Thoracic aorta (tissue), 2 donors: ENCODE measurements around the gene ECT2. TPM values are rescaled to one million over a fixed set of nuclear protein-coding genes. Genes with fewer than 3 reads are reported as not detected.
"Not testable (repeated sequence)": the region's sequence is repeated elsewhere in the genome, so short reads cannot be mapped to it uniquely, and the experiment has no call there.

Experiments used
- ATAC-seq: fragments of 150-250 bp; one replicate; pipeline ENCODE4 v1.8.0; 2017; ENCODE audit warnings: low read depth; ENCODE audit not compliant: insufficient number of reproducible peaks, low FRiP score
- DNase-seq: peaks from one replicate; pipeline ENCODE4 v3.0.0-alpha.2; 2020; ENCODE audit warnings: low spot score
- H3K27ac ChIP-seq, 2 donors: fragments of 200-600 bp; sonication (generic); 1 replicate in 1 of 2; 2 replicates in 1 of 2; pipeline ENCODE4 v1.5.1; 2016; ENCODE audit warnings: mild to moderate bottlenecking in 2 of 2, moderate library complexity in 2 of 2
- H3K27me3 ChIP-seq: fragments of 200-600 bp; sonication (generic); replicated peaks from 2 replicates; pipeline ENCODE4 v1.6.0; 2016; ENCODE audit warnings: mild to moderate bottlenecking; ENCODE audit not compliant: insufficient read depth
- H3K36me3 ChIP-seq: fragments of 200-600 bp; sonication (generic); one replicate; pipeline ENCODE4 v1.5.1; 2016
- H3K4me1 ChIP-seq, 2 donors: fragments of 200-600 bp; sonication (generic); 1 replicate in 1 of 2; 2 replicates in 1 of 2; pipeline versions ENCODE4 v1.5.1 to v1.6.0; 2016; ENCODE audit warnings: low read depth in 2 of 2, mild to moderate bottlenecking in 1 of 2; ENCODE audit not compliant: control insufficient read depth in 1 of 2
- H3K4me3 ChIP-seq: fragments of 200-600 bp; sonication (generic); 2 replicates; pipeline ENCODE4 v1.5.1; 2016; ENCODE audit warnings: mild to moderate bottlenecking
- H3K9me3 ChIP-seq: fragments of 200-600 bp; sonication (generic); 2 replicates; pipeline ENCODE4 v1.5.1; 2016
- CTCF ChIP-seq: fragments of 200-600 bp; sonication (generic); IDR thresholded peaks from one replicate; pipeline ENCODE4 v1.5.1; 2019; ENCODE audit warnings: antibody characterized with exemption
- total RNA-seq, 2 donors: library from RNA; depleted of rRNA; stranded (reverse); fragments of >200 nt; gene quantifications; one replicate each; pipeline versions ENCODE4 v1.1.0 to v1.2.3, GENCODE V29; 2016

The ECT2 gene
- total RNA-seq, 2 donors from 2014 or later: 4.5 to 14.0 TPM

GRCh38 chr3:172717493-172718088, 32.9 kb upstream of the ECT2 start:
- DNase-seq (no peak), ATAC-seq (no peak)
- H3K36me3 ChIP-seq: no peaks in the 10 kb centered on the region
- no peak overlapping the region for H3K4me3 ChIP-seq
- H3K9me3 ChIP-seq: no peaks in the 10 kb centered on the region
- H3K27ac ChIP-seq: no peak overlapping the region
- H3K27me3 ChIP-seq: no peaks in the 10 kb centered on the region
- TF ChIP-seq CTCF: peak; percentile 12
- no peaks in the 10 kb centered on the region for H3K4me1 ChIP-seq

GRCh38 chr3:172722536-172723040, 27.9 kb upstream of the ECT2 start:
- H3K4me3 ChIP-seq, DNase-seq, H3K9me3 ChIP-seq, H3K27me3 ChIP-seq, H3K27ac ChIP-seq, H3K4me1 ChIP-seq, ATAC-seq, H3K36me3 ChIP-seq: not testable (repeated sequence)

GRCh38 chr3:172726380-172726779, 24.1 kb upstream of the ECT2 start:
- Histone ChIP-seq H3K4me3 (no peak overlapping the region), H3K36me3 (no peaks in the 10 kb centered on the region), H3K9me3 (no peaks in the 10 kb centered on the region), H3K4me1 (no peaks in the 10 kb centered on the region), H3K27me3 (no peaks in the 10 kb centered on the region), H3K27ac (no peak overlapping the region)
- TF ChIP-seq CTCF: no peak
- no peak for DNase-seq
- ATAC-seq: no peak

GRCh38 chr3:172735014-172735413, 15.5 kb upstream of the ECT2 start:
- Histone ChIP-seq H3K4me1 (no peaks in the 10 kb centered on the region), H3K27ac (no peak overlapping the region), H3K9me3 (no peaks in the 10 kb centered on the region), H3K27me3 (no peaks in the 10 kb centered on the region), H3K36me3 (no peaks in the 10 kb centered on the region), H3K4me3 (no peak overlapping the region)
- no peak for TF ChIP-seq CTCF
- DNase-seq: no peak
- ATAC-seq: no peak

- no peak for ATAC-seq
These were observed 11.1 kb upstream of the ECT2 start for GRCh38 chr3:172739462-172739861.

More at GRCh38 chr3:172739462-172739861, 11.1 kb upstream of the ECT2 start:
- no peaks in the 10 kb centered on the region for H3K27me3 ChIP-seq
- H3K36me3 ChIP-seq: no peaks in the 10 kb centered on the region
- no peaks in the 10 kb centered on the region for H3K9me3 ChIP-seq
- no peak overlapping the region for H3K4me3 ChIP-seq
- DNase-seq: no peak
- TF ChIP-seq CTCF: no peak
- no peak overlapping the region for H3K27ac ChIP-seq
- no peaks in the 10 kb centered on the region for H3K4me1 ChIP-seq
